HG03439 (cell line): Measurements from ENCODE around the gene CTDSPL2.
"Not testable (repeated sequence)": the region's sequence is repeated elsewhere in the genome, so short reads cannot be mapped to it uniquely, and the experiment has no call there.

ENCODE experiments used
- ATAC-seq: cut with Tn5 transposase; IDR thresholded peaks from one replicate; pipeline ENCODE4 v1.9.1; 2021; ENCODE audit warnings: mild to moderate bottlenecking, moderate library complexity; ENCODE audit not compliant: unreplicated experiment

The CTDSPL2 gene

GRCh38 chr15:44482090-44482489 lies 54.7 kb downstream of the CTDSPL2 start:
- ATAC-seq = no peak

GRCh38 chr15:44485880-44486279 lies 58.5 kb downstream of the CTDSPL2 start:
- no peak for ATAC-seq

GRCh38 chr15:44489464-44489863 lies 62.0 kb downstream of the CTDSPL2 start:
- no peak for ATAC-seq

DNA sequence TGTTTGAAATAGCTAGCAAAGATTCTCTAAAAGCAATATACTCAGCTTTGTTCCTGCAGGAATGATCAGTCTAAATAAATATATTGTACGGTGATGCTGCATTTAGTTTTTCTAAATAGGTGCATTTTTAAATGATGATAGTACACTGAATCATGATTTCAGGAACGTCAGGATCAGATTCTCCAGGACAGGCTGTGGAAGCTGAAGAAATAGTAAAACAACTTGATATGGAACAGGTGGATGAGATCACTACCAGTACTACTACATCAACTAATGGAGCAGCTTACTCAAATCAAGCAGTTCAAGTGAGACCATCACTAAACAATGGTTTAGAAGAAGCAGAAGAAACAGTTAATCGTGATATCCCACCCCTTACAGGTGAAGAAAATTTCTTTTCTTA lies 63.2 kb downstream of the CTDSPL2 start:
- ATAC-seq = no peak

- no peak for ATAC-seq
Measured at GRCh38 chr15:44492040-44492439, 64.6 kb downstream of the CTDSPL2 start.

DNA sequence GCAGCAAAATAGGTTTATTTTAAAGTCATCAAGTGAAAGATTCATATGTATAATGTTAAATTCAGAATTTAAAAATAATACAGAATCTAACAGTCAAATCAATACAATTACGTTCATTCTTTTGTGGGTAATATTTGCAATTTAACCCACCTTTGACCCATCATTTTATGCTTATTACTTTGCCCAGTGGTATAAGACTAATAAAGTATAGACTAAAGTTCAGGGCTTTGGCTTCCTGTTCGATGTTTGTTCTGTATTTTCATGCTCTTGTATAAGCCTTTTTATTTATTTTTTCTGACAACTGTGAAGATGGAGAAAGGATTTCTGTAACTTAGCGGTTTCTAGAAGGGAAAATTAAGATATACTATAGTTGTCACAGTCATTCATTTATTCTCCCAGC lies 65.2 kb downstream of the CTDSPL2 start:
- no peak for ATAC-seq

DNA sequence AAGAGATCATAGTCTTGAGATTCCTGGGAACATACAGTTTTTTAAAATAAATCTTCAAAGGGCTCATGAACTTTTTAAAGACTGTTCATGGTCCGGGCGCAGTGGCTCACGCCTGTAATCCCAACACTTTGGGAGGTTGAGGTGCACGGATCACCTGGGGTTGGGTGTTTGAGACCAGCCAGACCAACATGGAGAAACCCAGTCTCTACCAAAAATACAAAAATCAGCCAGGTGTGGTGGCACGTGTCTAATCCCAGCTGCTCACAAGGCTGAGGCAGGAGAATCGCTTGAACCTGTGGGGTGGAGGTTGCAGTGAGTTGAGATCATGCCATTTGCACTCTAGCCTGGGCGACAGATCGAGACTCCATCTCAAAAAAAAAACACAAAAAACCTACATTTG lies 68.1 kb downstream of the CTDSPL2 start:
- ATAC-seq = no peak

GRCh38 chr15:44500555-44500954 lies 73.1 kb downstream of the CTDSPL2 start:
- ATAC-seq = no peak

DNA sequence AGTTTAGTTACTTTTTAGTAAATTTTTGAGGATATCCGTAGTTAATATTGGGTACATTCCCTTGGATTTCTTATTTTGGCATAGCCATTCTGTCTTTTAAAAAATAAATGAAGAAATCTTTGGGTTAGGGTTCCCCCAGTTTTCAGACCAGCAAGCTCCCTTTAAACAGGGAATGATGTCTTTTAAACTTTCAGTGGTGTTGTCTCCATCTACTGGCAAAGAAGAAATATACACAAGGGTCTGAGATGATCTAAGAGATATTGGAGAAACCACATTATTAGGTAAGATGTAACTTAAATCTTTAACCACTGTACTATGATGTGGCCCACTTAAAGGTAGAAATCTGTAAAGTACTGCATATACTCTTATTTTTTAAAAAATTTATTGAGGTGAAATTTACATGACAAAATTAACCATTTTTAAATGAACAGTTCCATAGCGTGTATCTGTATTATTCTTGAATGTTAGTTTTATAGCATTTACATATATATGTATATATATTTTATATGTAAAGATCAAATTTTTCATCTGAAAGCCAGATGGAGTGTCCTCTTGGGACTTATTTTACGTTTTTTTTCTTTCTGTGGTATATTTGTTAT lies 74.4 kb downstream of the CTDSPL2 start:
- ATAC-seq = no peak

GRCh38 chr15:44516436-44516835 lies 89.0 kb downstream of the CTDSPL2 start:
- no peak for ATAC-seq

- ATAC-seq = no peak
Measured at GRCh38 chr15:44519537-44519936, 92.1 kb downstream of the CTDSPL2 start.

DNA sequence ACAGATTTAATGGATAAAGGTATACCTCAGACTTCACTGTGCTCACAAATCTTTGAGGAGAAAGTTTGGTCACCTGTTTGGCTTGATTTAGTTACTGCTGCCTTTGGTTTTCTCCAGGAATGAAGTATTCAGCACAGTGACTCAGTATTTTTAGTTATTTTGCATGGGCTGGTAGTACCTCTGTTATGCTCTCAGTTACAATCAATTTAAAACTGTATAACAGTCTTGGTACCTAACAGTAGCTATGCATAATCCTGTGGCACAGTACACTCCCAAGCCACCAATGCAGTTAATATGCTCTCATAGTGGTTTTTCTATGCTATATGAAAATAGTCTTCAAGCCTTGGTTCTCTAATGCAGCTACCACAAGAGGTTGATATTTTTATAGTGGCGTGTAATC lies 97.6 kb downstream of the CTDSPL2 start:
- no peak for ATAC-seq

GRCh38 chr15:44527241-44527640 lies 99.8 kb downstream of the CTDSPL2 start:
- no peak for ATAC-seq

GRCh38 chr15:44529864-44530604 lies 102.6 kb downstream of the CTDSPL2 start:
- no peak for ATAC-seq

DNA sequence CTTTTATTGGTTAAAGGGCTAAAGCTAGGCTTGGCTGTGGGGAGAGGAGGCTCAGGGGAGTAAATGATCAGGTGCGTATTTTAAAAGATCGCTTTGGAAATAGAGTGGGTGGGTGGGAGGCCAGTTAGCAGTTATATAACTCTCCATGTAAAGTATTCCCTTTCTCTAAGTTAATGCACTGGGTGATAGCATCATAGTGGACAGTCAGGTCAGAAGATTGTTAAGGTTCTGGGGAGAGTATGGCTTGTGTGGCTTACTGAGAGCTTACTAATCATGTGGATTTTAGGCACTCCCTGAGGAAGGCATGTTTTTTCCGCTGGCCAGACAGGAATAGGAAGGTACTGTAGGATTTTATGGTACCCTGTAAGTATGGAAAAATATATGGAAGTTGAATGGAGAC lies 103.2 kb downstream of the CTDSPL2 start:
- no peak for ATAC-seq

DNA sequence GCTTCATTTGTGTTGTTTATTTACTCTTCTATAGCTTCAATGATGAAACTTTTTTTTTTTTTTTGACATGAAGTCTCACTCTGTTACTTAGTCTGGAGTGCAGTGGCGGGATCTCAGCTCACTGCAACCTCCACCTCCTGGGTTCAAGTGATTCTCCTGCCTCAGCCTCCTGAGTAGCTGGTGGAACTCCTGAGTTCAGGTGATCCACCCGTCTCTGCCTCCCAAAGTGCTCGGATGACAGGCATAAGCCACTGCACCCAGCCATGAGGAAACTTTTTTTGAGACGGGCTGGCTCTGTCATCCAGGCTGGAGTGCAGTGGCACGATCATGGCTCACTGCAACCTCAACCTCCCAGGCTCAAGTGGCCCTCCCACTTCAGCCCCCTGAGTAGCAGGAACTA lies 104.8 kb downstream of the CTDSPL2 start:
- ATAC-seq = not testable (repeated sequence)

DNA sequence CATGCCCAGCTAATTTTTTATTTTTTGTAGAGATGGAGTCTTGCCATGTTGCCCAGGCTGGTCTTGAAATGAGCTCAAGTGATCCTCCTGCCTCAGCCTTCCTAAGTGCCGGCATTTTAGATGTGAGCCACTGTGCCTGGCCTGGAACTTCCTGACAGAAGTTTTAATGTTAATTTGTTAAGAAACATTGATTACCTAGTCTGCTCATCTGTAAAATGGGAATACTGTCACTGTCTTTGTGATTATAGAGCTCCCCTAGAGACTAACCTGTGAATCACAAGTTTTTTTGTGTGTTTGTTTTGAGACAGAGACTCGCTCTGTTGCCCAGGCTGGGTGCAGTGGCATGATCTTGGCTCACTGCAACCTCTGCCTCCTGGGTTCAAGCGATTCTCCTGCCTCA lies 105.3 kb downstream of the CTDSPL2 start:
- no peak for ATAC-seq

GRCh38 chr15:44535092-44535491 lies 107.7 kb downstream of the CTDSPL2 start:
- ATAC-seq = no peak

GRCh38 chr15:44535523-44536301 lies 108.3 kb downstream of the CTDSPL2 start:
- no peak for ATAC-seq

- ATAC-seq = peak; percentile 68
Measured at GRCh38 chr15:44536302-44536961, 109.0 kb downstream of the CTDSPL2 start.

DNA sequence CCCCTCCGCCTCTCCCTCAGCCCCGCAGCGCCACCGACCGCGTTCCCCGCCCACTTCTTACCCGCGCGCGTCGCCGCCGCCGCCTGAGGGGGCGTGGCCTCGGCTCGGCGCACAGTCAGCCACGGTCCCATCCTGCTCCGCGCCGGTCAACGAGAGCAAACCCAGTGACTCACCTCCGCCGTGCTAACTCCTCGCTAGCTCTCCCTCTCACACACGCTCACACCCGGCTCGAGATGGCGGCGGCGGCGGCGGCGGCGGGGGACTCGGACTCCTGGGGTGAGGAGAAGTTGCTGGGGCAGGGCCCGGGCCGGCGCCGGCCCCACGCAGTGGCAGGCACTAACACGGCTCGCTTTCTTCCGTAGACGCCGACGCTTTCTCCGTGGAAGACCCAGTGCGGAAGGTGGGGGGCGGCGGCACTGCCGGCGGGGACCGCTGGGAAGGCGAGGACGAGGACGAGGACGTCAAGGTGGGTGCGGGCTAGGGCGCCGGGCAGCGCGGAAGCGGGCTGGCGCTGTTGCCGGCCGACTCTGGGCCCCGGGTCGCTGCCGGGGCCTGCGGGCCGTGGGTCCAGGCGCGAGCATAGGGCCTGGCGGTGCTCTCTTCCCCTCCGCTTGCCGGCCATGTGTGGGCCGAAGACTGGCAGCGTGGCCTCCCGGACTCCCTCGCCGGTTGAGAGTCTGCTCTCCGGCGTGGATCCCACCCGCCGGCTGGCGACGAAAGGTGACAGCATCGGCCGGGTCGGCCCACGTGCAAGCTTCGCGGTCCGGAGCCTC lies 109.7 kb downstream of the CTDSPL2 start, which contains the start of gene EIF3J:
Gene EIF3J, plus strand, starts transcription at position 186 of the 773 bp plus-strand sequence. Its CDS starts 48 bp downstream, at position 234.
- peak; percentile 83 for ATAC-seq
